HAP-1 (cell line): ENCODE data around the gene DOCK3.

Source experiments
- DNase-seq, 2 experiments: peaks; one replicate each; pipeline ENCODE4 v3.0.0-alpha.2; 2016 to 2020; ENCODE audit warnings: low spot score in 2 of 2
- H3K27me3 ChIP-seq: fragments of 250-450 bp; sonication (Bioruptor Pico); 2 replicates; pipeline ENCODE4 v1.5.1; 2020; ENCODE audit warnings: low read depth, mild to moderate bottlenecking, moderate library complexity
- H3K36me3 ChIP-seq: fragments of 250-450 bp; sonication (Bioruptor Pico); replicated peaks from 2 replicates; pipeline ENCODE4 v1.5.1; 2020; ENCODE audit warnings: mild to moderate bottlenecking
- H3K4me1 ChIP-seq: fragments of 250-450 bp; sonication (Bioruptor Pico); 2 replicates; pipeline ENCODE4 v1.5.1; 2020; ENCODE audit warnings: mild to moderate bottlenecking
- H3K4me3 ChIP-seq: fragments of 250-450 bp; sonication (Bioruptor Pico); 2 replicates; pipeline ENCODE4 v1.5.1; 2020; ENCODE audit warnings: mild to moderate bottlenecking, moderate library complexity
- H3K9me3 ChIP-seq: fragments of 250-450 bp; sonication (Bioruptor Pico); 2 replicates; pipeline ENCODE4 v1.5.1; 2020; ENCODE audit warnings: mild to moderate bottlenecking, moderate library complexity
- in situ Hi-C: fragments of 300-500 bp; cut with MboI; formaldehyde crosslinking; loops from 3 replicates; pipeline ENCODE4 v1.14.3; 2020; ENCODE audit warnings: low sequenced_read_pairs, inconsistent platforms, mixed read lengths

The DOCK3 gene, protein sequence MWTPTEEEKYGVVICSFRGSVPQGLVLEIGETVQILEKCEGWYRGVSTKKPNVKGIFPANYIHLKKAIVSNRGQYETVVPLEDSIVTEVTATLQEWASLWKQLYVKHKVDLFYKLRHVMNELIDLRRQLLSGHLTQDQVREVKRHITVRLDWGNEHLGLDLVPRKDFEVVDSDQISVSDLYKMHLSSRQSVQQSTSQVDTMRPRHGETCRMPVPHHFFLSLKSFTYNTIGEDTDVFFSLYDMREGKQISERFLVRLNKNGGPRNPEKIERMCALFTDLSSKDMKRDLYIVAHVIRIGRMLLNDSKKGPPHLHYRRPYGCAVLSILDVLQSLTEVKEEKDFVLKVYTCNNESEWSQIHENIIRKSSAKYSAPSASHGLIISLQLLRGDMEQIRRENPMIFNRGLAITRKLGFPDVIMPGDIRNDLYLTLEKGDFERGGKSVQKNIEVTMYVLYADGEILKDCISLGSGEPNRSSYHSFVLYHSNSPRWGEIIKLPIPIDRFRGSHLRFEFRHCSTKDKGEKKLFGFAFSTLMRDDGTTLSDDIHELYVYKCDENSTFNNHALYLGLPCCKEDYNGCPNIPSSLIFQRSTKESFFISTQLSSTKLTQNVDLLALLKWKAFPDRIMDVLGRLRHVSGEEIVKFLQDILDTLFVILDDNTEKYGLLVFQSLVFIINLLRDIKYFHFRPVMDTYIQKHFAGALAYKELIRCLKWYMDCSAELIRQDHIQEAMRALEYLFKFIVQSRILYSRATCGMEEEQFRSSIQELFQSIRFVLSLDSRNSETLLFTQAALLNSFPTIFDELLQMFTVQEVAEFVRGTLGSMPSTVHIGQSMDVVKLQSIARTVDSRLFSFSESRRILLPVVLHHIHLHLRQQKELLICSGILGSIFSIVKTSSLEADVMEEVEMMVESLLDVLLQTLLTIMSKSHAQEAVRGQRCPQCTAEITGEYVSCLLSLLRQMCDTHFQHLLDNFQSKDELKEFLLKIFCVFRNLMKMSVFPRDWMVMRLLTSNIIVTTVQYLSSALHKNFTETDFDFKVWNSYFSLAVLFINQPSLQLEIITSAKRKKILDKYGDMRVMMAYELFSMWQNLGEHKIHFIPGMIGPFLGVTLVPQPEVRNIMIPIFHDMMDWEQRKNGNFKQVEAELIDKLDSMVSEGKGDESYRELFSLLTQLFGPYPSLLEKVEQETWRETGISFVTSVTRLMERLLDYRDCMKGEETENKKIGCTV (N-terminal part only)

DNA sequence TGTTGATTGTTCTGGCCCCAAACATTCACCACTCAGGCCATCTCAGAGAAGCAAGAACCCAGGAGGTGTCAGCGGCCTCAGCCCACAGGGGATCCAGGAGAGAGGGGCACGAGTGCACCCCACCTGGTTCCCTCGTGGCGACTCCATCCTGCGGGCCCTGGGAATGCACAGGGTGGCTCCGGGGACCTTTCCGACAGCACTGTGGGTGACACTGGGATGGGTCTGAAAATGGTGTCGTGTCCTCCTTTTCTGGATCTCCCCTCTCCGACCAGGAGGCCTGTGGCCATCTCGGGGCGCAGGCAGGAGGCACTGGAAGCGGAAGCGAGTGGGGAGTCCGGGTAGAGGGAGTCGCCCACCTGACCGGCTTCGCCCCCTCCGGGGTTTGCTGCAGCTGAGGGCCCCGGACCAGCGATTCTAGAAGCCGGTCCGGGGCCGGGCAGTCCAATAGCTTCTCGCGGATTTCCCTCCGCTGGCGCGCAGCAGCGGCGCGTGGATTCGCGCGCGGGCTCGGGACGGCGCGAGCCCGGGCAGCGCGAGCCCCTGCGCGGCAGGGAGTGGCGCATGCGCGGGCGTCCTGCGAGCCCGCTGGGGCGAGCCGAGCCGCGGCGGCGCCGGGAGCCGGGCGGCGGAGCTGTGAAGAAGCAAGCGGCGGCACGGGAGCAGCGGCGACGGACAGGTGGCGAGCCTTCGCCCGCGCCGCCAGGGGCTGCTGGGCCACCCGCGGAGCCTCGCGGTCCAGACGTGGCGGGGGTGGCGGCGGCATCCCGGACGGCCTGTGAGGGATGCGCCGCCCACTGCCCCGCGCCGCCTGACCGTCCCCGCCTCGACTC, at the start of gene DOCK3:
TSS of gene DOCK3 (plus strand) at position 579 of the 830 bp plus-strand sequence. CDS start 337 bp downstream, outside the sequence.
- no peaks in the 10 kb centered on the region for H3K9me3 ChIP-seq
- peak within 1 kb of the TSS; percentile 40 for H3K4me3 ChIP-seq
- peaks cover 28% of the 10 kb centered on the region for H3K4me1 ChIP-seq
- in situ Hi-C loops, result loop anchor here (10.0 kb wide), 1 partner anchor 700 kb away; no protein-coding TSS in a partner anchor
- H3K27me3 ChIP-seq, result no peaks in the 10 kb centered on the region
- no peaks in the 10 kb centered on the region for H3K36me3 ChIP-seq
- peak; percentile 61 to 67 for DNase-seq

DNA sequence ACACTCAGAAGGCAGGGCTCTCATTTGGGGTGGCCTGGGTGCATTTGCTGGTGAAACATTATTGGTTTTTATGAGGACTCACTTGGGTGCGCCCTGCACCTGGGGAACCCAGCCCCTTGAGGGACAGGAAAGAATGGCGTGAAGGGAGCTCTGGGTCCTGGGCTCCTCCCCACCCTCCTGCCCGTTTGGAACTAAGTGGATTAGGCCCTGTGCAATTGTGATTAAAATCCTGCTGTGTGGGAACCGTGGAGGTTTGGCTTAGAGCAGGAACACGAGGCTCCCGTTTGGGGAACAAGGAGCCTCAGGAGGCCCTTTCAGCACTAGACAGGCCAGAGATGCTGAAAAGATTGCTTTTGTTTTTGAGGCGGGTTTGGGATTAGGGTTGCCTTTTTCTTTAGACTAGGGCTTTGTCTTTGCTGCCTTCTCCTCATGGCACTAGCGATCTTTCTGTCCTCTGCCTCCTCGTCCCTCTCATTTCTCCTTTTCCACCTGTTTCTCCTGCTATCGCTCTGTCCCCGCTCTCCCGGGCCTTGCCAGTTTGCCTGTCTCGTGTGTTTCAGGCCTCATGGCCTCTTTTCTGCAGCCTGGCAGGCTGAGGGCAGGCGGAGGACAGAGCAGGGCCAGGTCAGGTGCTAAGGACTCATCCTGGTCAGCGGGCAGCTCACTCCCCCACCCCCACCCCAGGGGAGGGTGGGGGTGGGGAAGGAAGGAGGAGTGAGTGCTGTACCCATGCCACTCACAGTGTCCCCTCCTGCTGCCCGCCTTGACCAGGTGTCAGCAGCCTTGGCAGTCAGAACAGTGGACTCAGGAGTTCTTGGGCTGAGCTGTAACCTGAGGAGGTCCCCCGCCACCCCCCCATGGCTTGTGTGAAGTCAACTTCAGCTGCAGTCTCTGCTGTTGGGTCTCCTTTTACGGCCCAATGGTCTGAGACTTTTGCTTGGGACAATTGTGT, 49.2 kb upstream of the DOCK3 start:
- in situ Hi-C loops, result no loop called here
- H3K27me3 ChIP-seq, result no peaks in the 10 kb centered on the region
- DNase-seq, result peak in 1 of 2 experiments; percentile 46
- H3K4me1 ChIP-seq, result peaks cover 6% of the 10 kb centered on the region
- H3K9me3 ChIP-seq, result no peaks in the 10 kb centered on the region
- H3K36me3 ChIP-seq, result peaks cover 16% of the 10 kb centered on the region
- H3K4me3 ChIP-seq, result no peak overlapping the region

DNA sequence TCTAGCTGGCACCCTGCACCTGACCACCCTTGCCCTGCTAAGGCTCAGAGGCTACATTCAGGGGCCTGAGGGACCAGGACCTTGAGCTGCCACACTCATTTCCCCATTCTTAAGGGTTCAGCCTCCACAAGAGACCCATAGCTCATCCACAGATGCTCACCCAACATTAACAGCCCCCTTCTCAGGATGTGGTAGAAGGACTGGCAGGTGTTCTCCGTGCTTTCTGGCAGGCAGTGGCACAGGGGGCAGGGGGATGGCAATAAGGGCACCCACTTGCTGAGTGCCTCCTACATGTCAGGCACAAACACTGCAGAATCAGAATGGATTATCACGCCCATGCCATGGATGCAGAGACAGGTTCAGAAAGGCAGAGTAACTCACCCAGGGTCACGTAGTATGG, 48.3 kb upstream of the DOCK3 start:
- Histone ChIP-seq H3K36me3 (peaks cover 16% of the 10 kb centered on the region), H3K4me3 (no peak overlapping the region), H3K9me3 (no peaks in the 10 kb centered on the region), H3K27me3 (no peaks in the 10 kb centered on the region), H3K4me1 (peaks cover 6% of the 10 kb centered on the region)
- in situ Hi-C loops, result no loop called here
- no peak for DNase-seq

DNA sequence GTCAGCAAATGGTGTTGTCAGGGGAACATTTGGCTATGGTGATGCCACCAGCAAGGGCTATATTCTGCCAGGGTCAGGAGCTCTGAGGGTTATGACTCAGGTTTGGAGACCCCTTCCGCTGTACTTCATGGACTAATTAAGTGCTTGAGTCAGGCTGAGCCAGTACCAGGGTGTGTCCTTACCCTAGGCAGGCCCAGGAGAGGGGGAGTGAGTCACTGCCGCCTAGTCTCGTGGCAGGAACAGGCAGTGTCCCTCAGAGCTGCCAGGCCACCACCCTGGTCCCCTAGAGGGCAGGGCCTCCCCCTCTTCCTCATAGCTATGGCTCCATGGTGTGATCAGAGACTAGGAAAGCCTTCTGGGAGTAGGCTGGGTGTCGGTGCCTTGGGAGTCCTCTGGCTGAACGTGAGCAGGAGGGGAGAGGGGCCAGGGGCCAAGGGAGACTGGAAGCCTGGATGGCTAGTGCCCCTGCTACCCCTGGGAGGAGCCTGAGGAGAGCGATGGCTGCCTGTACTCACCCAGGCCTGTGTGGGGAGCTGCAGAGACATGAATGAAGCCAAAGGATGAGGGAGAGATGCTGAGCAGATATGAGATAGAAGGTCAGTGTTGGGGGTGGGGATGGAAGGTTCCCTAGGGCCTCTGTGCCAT, 47.2 kb upstream of the DOCK3 start:
- in situ Hi-C loops, result no loop called here
- no peaks in the 10 kb centered on the region for H3K9me3 ChIP-seq
- H3K4me1 ChIP-seq, result peaks cover 6% of the 10 kb centered on the region
- DNase-seq, result peak in 1 of 2 experiments; percentile 41
- H3K27me3 ChIP-seq, result no peaks in the 10 kb centered on the region
- peaks cover 16% of the 10 kb centered on the region for H3K36me3 ChIP-seq
- H3K4me3 ChIP-seq, result no peak overlapping the region

DNA sequence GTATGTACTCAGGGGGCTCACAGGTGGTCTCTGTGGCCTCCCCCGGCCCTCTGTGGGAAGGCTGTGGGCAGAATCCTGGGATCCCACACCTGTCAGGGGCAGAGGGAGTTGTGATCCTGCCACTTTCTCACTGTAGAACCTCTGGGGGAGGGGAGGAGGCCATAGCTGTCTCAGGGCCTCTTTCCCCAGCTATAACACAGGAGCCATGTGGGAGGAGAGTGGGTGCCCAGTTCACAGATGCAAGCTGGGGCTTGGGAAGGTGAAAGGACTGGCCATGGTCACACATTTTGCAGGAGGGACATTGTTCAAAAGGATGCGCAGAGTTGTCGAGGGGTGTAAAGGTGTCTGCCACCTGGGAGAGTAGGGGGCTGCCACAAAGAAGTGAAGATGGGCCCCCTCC, 46.1 kb upstream of the DOCK3 start:
- Histone ChIP-seq H3K9me3 (no peaks in the 10 kb centered on the region), H3K27me3 (no peaks in the 10 kb centered on the region), H3K4me3 (no peak overlapping the region), H3K36me3 (peaks cover 10% of the 10 kb centered on the region), H3K4me1 (peaks cover 6% of the 10 kb centered on the region)
- DNase-seq, result no peak
- in situ Hi-C loops, result no loop called here

DNA sequence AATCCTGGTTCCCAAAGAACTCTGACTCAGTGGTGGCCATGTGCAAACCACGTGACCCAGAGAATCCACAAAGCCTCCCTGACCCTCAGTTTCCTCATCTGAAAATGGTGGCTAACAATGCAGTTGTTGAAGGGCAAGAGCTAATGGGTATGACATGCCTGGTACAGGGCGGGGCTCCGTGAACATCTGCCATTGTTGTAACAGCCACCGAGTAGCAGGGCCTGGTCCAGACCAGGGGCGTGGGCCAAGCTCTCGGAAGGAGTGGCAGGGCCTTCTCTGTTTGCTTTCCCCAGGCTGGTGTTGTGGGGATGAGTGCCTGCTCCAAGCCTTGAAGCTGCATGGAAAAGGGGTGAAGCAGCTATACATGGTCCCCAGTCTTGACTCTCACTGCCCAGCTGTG, 44.3 kb upstream of the DOCK3 start:
- H3K36me3 ChIP-seq, result peaks cover 3% of the 10 kb centered on the region
- peaks cover 1% of the 10 kb centered on the region for H3K4me1 ChIP-seq
- no peak overlapping the region for H3K4me3 ChIP-seq
- no peaks in the 10 kb centered on the region for H3K9me3 ChIP-seq
- no peaks in the 10 kb centered on the region for H3K27me3 ChIP-seq
- no peak for DNase-seq
- in situ Hi-C loops, result no loop called here

DNA sequence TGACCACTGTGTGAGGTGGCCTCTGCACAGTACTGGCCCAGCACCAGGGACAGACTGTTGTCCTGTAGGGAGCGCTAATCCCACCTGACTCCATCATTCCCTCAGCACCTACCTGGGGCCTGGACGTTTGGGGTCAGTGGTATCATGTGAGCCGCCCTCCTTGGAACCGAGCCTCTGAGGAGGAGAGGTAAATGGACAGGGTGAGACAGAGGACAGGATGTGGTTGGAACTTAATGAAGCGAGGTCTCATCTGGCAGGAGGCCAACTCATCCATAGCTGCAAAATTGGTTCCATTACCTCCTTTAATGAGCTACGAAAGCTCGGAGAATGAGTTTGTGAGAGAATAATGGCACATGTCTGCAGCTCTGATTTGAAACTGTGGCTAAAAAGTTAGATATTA, 43.9 kb upstream of the DOCK3 start:
- H3K4me1 ChIP-seq, result no peaks in the 10 kb centered on the region
- no peak overlapping the region for H3K4me3 ChIP-seq
- H3K9me3 ChIP-seq, result no peaks in the 10 kb centered on the region
- DNase-seq, result no peak
- in situ Hi-C loops, result no loop called here
- H3K27me3 ChIP-seq, result no peaks in the 10 kb centered on the region
- no peaks in the 10 kb centered on the region; the same call in 1 of the 2 replicates for H3K36me3 ChIP-seq

DNA sequence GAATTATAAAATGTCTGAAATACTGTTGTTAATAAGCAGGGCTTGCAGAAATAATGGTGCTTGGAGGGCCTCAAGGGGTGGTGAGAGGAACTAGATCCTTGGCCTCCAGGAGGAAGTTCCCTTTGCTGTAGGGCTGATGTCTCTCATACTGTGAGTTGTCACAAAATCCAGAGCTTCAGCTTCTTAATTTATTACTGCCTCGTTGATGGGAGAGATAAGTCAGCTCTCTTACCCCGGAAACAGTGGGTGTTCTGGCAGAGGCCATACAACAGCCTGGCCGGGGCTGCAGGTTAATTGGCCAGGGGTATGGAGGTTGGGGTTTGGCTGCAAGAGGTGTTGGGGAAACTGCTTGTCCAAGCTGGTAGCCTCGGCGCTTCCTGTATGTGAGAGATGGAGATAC, 42.3 kb upstream of the DOCK3 start:
- Histone ChIP-seq H3K36me3 (no peaks in the 10 kb centered on the region), H3K4me3 (no peak overlapping the region), H3K4me1 (no peaks in the 10 kb centered on the region), H3K9me3 (no peaks in the 10 kb centered on the region), H3K27me3 (no peaks in the 10 kb centered on the region)
- no peak for DNase-seq
- in situ Hi-C loops, result no loop called here

DNA sequence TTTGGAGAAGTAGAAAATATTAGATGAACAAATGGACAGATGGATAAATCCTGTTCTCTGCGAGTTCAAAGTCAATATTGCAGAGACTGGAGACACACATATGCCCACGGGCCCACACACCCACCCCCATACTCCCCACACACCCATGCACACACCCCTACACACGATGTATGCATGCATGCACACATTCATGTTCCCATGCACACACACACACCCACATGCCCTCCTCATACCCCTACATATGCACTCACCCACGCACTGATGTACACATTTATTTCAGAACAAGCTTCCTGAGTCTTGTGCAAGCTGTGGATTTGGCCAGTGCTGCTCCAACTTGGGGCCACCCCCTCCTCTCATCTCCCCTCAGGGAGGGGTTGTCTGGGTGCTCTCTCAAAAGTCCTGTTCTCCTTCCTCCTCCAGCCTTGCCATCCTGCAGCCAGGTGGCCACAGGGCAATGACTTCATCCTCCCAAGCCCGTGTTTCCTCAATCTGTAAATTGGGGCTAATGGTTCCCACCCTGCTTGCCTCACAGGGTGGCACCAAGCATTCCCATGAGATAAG, 41.4 kb upstream of the DOCK3 start:
- H3K9me3 ChIP-seq, result no peaks in the 10 kb centered on the region
- H3K27me3 ChIP-seq, result no peaks in the 10 kb centered on the region
- H3K4me3 ChIP-seq, result no peak overlapping the region
- H3K36me3 ChIP-seq, result no peaks in the 10 kb centered on the region
- in situ Hi-C loops, result no loop called here
- H3K4me1 ChIP-seq, result no peaks in the 10 kb centered on the region
- no peak for DNase-seq

DNA sequence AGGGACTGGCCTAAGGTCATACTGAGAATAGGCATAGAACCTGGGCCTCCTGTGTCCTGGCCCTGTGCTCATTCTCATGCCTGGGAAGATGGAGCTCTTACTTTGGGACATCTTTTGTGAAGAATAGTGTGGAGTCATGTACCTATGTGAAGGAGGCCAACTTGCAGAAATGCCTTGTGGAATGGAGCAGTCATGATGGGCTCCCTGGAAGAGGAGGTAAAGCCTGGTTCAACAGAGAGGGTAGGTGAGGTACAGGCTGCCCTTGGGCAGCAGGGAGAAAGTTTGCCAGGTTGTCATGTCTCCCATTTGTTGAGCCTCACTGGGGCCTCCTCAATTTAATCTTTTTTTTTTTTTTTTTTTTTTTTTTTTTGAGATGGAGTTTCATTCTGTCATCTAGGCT, 39.7 kb upstream of the DOCK3 start:
- Histone ChIP-seq H3K36me3 (no peaks in the 10 kb centered on the region), H3K4me1 (no peaks in the 10 kb centered on the region), H3K27me3 (no peaks in the 10 kb centered on the region), H3K9me3 (no peaks in the 10 kb centered on the region), H3K4me3 (no peak overlapping the region)
- DNase-seq, result no peak
- in situ Hi-C loops, result no loop called here

DNA sequence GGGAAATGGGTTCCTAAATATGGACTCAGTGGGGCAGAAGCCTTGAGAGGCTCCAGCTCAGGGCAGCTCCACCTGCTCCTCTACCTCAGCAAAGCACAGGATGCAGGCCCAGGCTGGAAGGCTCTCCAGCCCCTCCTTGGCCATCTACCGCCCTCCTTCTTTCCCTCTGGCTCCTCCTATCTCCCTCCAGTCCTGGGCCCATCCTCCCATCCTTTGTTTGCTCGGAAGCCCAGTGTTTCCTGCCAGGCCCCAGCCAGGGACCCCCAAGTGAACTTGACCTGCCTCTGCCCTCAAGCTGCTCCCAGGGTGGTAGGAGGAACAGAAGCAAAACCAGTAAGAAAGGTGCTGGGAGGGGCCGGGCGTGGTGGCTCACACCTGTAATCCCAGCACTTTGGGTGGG, 37.7 kb upstream of the DOCK3 start:
- 0 out of 2 replicates have a peak, but pooled peaks cover 4% of the 10 kb centered on the region for H3K36me3 ChIP-seq
- H3K9me3 ChIP-seq, result no peaks in the 10 kb centered on the region
- no peak for DNase-seq
- H3K4me1 ChIP-seq, result no peaks in the 10 kb centered on the region
- no peak overlapping the region for H3K4me3 ChIP-seq
- in situ Hi-C loops, result no loop called here
- no peaks in the 10 kb centered on the region for H3K27me3 ChIP-seq
